Dedifferentiated amniotic fluid mesenchymal stem cell (primary cell): Measurements from ENCODE around the gene GRIK3.

ENCODE experiments used
- DNase-seq: peaks from one replicate; pipeline ENCODE4 v3.0.0-alpha.2; 2016; ENCODE audit errors: extremely low spot score

GRIK3 gene

GRCh38 chr1:36855699-36856494 lies 178.4 kb downstream of the GRIK3 start:
- DNase-seq, result no peak

- no peak for DNase-seq
Observed at GRCh38 chr1:36853638-36854037, 180.7 kb downstream of the GRIK3 start.

GRCh38 chr1:36852586-36852985 lies 181.7 kb downstream of the GRIK3 start:
- DNase-seq, result no peak

- no peak for DNase-seq
Observed at GRCh38 chr1:36851595-36851994, 182.7 kb downstream of the GRIK3 start.

- no peak for DNase-seq
Observed at GRCh38 chr1:36851087-36851486, 183.2 kb downstream of the GRIK3 start.

- DNase-seq, result no peak
Observed at GRCh38 chr1:36849956-36850355, 184.4 kb downstream of the GRIK3 start.

- no peak for DNase-seq
Observed at GRCh38 chr1:36847761-36848160, 186.6 kb downstream of the GRIK3 start.

- no peak for DNase-seq
Observed at GRCh38 chr1:36847186-36847585, 187.1 kb downstream of the GRIK3 start.

GRCh38 chr1:36846357-36846756 lies 188.0 kb downstream of the GRIK3 start:
- DNase-seq, result no peak

GRCh38 chr1:36845802-36846201 lies 188.5 kb downstream of the GRIK3 start:
- no peak for DNase-seq

GRCh38 chr1:36844917-36845316 lies 189.4 kb downstream of the GRIK3 start:
- no peak for DNase-seq

- no peak for DNase-seq
Observed at GRCh38 chr1:36843906-36844610, 190.3 kb downstream of the GRIK3 start.

- DNase-seq, result no peak
Observed at GRCh38 chr1:36843027-36843426, 191.3 kb downstream of the GRIK3 start.

GRCh38 chr1:36842448-36842847 lies 191.9 kb downstream of the GRIK3 start:
- no peak for DNase-seq

- no peak for DNase-seq
Observed at GRCh38 chr1:36839485-36839884, 194.8 kb downstream of the GRIK3 start.

- DNase-seq, result no peak
Observed at GRCh38 chr1:36838888-36839287, 195.4 kb downstream of the GRIK3 start.

- no peak for DNase-seq
Observed at GRCh38 chr1:36836916-36837315, 197.4 kb downstream of the GRIK3 start.

GRCh38 chr1:36836196-36836883 lies 198.0 kb downstream of the GRIK3 start:
- no peak for DNase-seq

GRCh38 chr1:36835696-36836095 lies 198.6 kb downstream of the GRIK3 start:
- no peak for DNase-seq

GRCh38 chr1:36835017-36835695 lies 199.2 kb downstream of the GRIK3 start:
- DNase-seq, result no peak

- DNase-seq, result no peak
Observed at GRCh38 chr1:36834586-36834985, 199.7 kb downstream of the GRIK3 start.

- no peak for DNase-seq
Observed at GRCh38 chr1:36831186-36831810, 203.0 kb downstream of the GRIK3 start.
